B cell (primary cell): Measurements from ENCODE around the gene SHMT2. TPM values are rescaled to one million over a fixed set of nuclear protein-coding genes. Genes with fewer than 3 reads are reported as not detected.

Source experiments
- ATAC-seq: fragments of 200-7000 bp; cut with Tn5 transposase; one replicate; pipeline ENCODE4 v1.10.0; 2021; ENCODE audit warnings: low read depth, mild to moderate bottlenecking, moderate number of reproducible peaks, moderate library complexity
- CTCF ChIA-PET: fragments of 350-600 bp; sonication (Branson Sonifier 250); formaldehyde crosslinking; loops from one replicate; lab custom pipeline; 2021; ENCODE audit warnings: antibody characterized with exemption, inconsistent platforms; lab: Charles Lee
- POLR2A ChIA-PET: fragments of 350-600 bp; sonication (Branson Sonifier 250); formaldehyde crosslinking; loops from one replicate; lab custom pipeline; 2021; ENCODE audit warnings: antibody characterized with exemption; lab: Charles Lee
- DNase-seq: peaks from one replicate; pipeline ENCODE4 v3.0.0; 2013
- H2AFZ ChIP-seq: 2 replicates; pipeline ENCODE4 v1.6.1; 2012; ENCODE audit warnings: mild to moderate bottlenecking, low read depth, low read length; ENCODE audit not compliant: insufficient read depth, poor library complexity, severe bottlenecking
- H3K27ac ChIP-seq, 2 donors: 1 replicate in 1 of 2; 2 replicates in 1 of 2; pipeline ENCODE4 v1.5.1; 2012 to 2013; ENCODE audit warnings: low read length in 2 of 2, mild to moderate bottlenecking in 2 of 2, moderate library complexity in 1 of 2
- H3K27me3 ChIP-seq, 4 experiments: fragments of 200-600 bp in 1 of 4; sonication (generic) in 1 of 4; replicated peaks in 1 of 4; 1 replicate in 2 of 4; 2 replicates in 2 of 4; pipeline versions ENCODE4 v1.6.1 to v1.7.0; 2013 to 2016; ENCODE audit warnings: low read length in 3 of 4, mild to moderate bottlenecking in 2 of 4, mixed read lengths in 1 of 4, moderate library complexity in 1 of 4; ENCODE audit not compliant: insufficient read depth in 4 of 4, control insufficient read depth in 3 of 4; ENCODE audit errors: control extremely low read depth in 1 of 4
- H3K36me3 ChIP-seq, 2 experiments: replicated peaks in 1 of 2; 1 replicate in 1 of 2; 2 replicates in 1 of 2; pipeline versions ENCODE4 v1.6.1 to v1.7.1; 2013; ENCODE audit warnings: low read length in 1 of 2; ENCODE audit not compliant: insufficient read depth in 2 of 2, control insufficient read depth in 1 of 2; ENCODE audit errors: control extremely low read depth in 1 of 2, extremely low read depth in 1 of 2
- H3K4me1 ChIP-seq, 2 donors: fragments of 200-600 bp in 1 of 2; sonication (generic) in 1 of 2; 1 replicate in 1 of 2; 2 replicates in 1 of 2; pipeline versions ENCODE4 v1.5.1 to v1.6.1; 2013 to 2017; ENCODE audit warnings: low read length in 2 of 2; ENCODE audit not compliant: control insufficient read depth in 2 of 2, insufficient read depth in 2 of 2
- H3K4me2 ChIP-seq: replicated peaks from 2 replicates; pipeline ENCODE3; 2012; ENCODE audit warnings: mild to moderate bottlenecking, low read depth, low read length; ENCODE audit not compliant: poor library complexity, severe bottlenecking
- H3K4me3 ChIP-seq, 5 experiments: fragments of 200-600 bp in 1 of 5; sonication (generic) in 1 of 5; 1 replicate in 3 of 5; 2 replicates in 2 of 5; pipeline versions ENCODE4 v1.5.1 to v1.7.0; 2011 to 2016; ENCODE audit warnings: low read length in 4 of 5, mild to moderate bottlenecking in 4 of 5, low read depth in 2 of 5, control low read depth in 1 of 5, moderate library complexity in 1 of 5; ENCODE audit not compliant: insufficient read depth in 1 of 5; ENCODE audit errors: control extremely low read depth in 1 of 5, extremely low read depth in 1 of 5
- H3K79me2 ChIP-seq: fragments of 200-600 bp; sonication (generic); one replicate; pipeline ENCODE4 v1.6.0; 2016; ENCODE audit warnings: low read length; ENCODE audit not compliant: control insufficient read depth, insufficient read depth
- H3K9ac ChIP-seq: fragments of 200-600 bp; sonication (generic); 2 replicates; pipeline ENCODE4 v1.6.1; 2017; ENCODE audit warnings: mild to moderate bottlenecking, low read length, moderate library complexity
- H3K9me3 ChIP-seq, 3 donors: one replicate each; pipeline versions ENCODE4 v1.6.1 to v1.7.1; 2013; ENCODE audit warnings: low read length in 2 of 3; ENCODE audit not compliant: control insufficient read depth in 2 of 3, insufficient read depth in 1 of 3; ENCODE audit errors: control extremely low read depth in 1 of 3
- H4K20me1 ChIP-seq: 2 replicates; pipeline ENCODE4 v1.6.0; 2012; ENCODE audit warnings: mild to moderate bottlenecking, low read length; ENCODE audit not compliant: insufficient read depth, control insufficient read depth, poor library complexity, severe bottlenecking
- H3K27ac Mint-ChIP-seq: one replicate; pipeline ENCODE4 v1.8.0; 2021; ENCODE audit warnings: mixed read lengths
- H3K27me3 Mint-ChIP-seq: one replicate; pipeline ENCODE4 v1.8.0; 2021; ENCODE audit warnings: mixed read lengths
- H3K4me1 Mint-ChIP-seq: one replicate; pipeline ENCODE4 v1.8.0; 2021; ENCODE audit warnings: mixed read lengths
- H3K4me3 Mint-ChIP-seq: one replicate; pipeline ENCODE4 v1.8.0; 2021; ENCODE audit warnings: mixed read lengths
- H3K9me3 Mint-ChIP-seq: one replicate; pipeline ENCODE4 v1.8.0; 2022; ENCODE audit warnings: mixed read lengths; ENCODE audit not compliant: insufficient read depth
- EZH2 ChIP-seq: IDR thresholded peaks from 2 replicates; pipeline ENCODE4 v1.6.1; 2012; ENCODE audit warnings: borderline replicate concordance, low read depth, mild to moderate bottlenecking, moderate library complexity, low read length; ENCODE audit not compliant: insufficient read depth, poor library complexity, severe bottlenecking
- WGBS: methylation state at CpG from one replicate; pipeline ENCODE4 v1.1.5; 2013; ENCODE audit warnings: missing lambda C conversion rate; ENCODE audit not compliant: insufficient coverage; 5-methylcytosine and 5-hydroxymethylcytosine counted together
- intact Hi-C: fragments of 100-400 bp; cut with micrococcal nuclease; formaldehyde crosslinking; loops from one replicate; pipeline ENCODE4 v1.10.0; 2022
- polyA plus RNA-seq: library from polyadenylated mRNA; depleted of rRNA; stranded (reverse); fragments of >200 nt; gene quantifications from 2 replicates; pipeline ENCODE4 v1.2.3, GENCODE V29; 2012
- total RNA-seq, 2 donors: library from RNA; stranded (reverse); fragments of 120-200 nt in 1 of 2; gene quantifications; 1 replicate in 1 of 2; 2 replicates in 1 of 2; pipeline versions ENCODE4 v1.2.3 to v1.2.4, GENCODE V29; 2013 to 2022
- TF ChIP-seq, protein P1 (sequence below): fragments of 200-600 bp; IDR thresholded peaks from one replicate; pipeline ENCODE4 v1.8.0; 2022; ENCODE audit warnings: antibody characterized with exemption, mild to moderate bottlenecking

SHMT2 gene
- total and polyA plus RNA-seq, 2 donors (not counting 1 experiment from before 2014, with no cell fraction given): 166 to 236 TPM

DNA sequence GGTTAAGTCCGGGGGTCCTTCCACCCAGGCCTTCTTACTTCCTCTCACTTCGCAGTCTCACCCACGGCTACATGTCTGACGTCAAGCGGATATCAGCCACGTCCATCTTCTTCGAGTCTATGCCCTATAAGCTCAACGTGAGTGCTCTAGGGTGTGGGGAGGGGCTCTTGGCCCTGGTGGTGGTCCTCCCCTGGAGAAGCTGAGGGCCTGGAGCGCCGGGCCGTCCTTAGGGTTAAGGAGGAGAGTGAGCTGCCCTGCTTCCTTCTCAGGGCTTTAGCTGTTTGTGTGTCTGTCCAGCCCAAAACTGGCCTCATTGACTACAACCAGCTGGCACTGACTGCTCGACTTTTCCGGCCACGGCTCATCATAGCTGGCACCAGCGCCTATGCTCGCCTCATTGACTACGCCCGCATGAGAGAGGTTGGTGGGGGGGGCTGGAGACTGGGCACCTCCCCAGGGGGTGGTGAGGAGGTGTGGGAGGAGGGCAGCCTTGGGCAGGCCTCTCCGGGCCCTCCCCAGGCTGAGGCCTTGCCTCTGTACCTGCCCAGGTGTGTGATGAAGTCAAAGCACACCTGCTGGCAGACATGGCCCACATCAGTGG lies 2.7 kb downstream of the SHMT2 start:
- POLR2A ChIA-PET: interaction anchor here (11.2 kb wide), 1 partner anchor 7 kb away, joined by 89 read pairs; no protein-coding TSS in a partner anchor
- H3K4me3 ChIP-seq: no peak overlapping the region
- CTCF ChIA-PET: interaction anchor here (0.7 to 31.1 kb wide), 3 partner anchors 7 to 16 kb away, joined by 3 to 838 read pairs (median 360); partner anchors contain the start of gene NXPH4
- Mint-ChIP-seq H3K4me3 (peak overlapping the region; percentile 24), H3K27me3 (peaks cover 1% of the 10 kb centered on the region), H3K9me3 (no peaks in the 10 kb centered on the region), H3K4me1 (peaks cover 89% of the 10 kb centered on the region), H3K27ac (peak overlapping the region; percentile 97)
- peaks cover 15% of the 10 kb centered on the region for H4K20me1 ChIP-seq
- peaks cover 0 to 20% (median 3%) of the 10 kb centered on the region in 4 experiments for H3K27me3 ChIP-seq
- H3K9me3 ChIP-seq: peaks cover 0 to 6% (median 0%) of the 10 kb centered on the region in 3 donors
- no peak overlapping the region for H2AFZ ChIP-seq
- ATAC-seq: no peak
- peak overlapping the region in 1 of 2 donors; percentile 9 for H3K27ac ChIP-seq
- no peak for TF ChIP-seq EZH2
- TF ChIP-seq, protein P1, sequence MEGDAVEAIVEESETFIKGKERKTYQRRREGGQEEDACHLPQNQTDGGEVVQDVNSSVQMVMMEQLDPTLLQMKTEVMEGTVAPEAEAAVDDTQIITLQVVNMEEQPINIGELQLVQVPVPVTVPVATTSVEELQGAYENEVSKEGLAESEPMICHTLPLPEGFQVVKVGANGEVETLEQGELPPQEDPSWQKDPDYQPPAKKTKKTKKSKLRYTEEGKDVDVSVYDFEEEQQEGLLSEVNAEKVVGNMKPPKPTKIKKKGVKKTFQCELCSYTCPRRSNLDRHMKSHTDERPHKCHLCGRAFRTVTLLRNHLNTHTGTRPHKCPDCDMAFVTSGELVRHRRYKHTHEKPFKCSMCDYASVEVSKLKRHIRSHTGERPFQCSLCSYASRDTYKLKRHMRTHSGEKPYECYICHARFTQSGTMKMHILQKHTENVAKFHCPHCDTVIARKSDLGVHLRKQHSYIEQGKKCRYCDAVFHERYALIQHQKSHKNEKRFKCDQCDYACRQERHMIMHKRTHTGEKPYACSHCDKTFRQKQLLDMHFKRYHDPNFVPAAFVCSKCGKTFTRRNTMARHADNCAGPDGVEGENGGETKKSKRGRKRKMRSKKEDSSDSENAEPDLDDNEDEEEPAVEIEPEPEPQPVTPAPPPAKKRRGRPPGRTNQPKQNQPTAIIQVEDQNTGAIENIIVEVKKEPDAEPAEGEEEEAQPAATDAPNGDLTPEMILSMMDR: no peak
- WGBS: 93% methylated on average over 9 of the region's 19 CpGs
- peaks cover 42% of the 10 kb centered on the region for H3K79me2 ChIP-seq
- no peak overlapping the region for H3K9ac ChIP-seq
- peaks cover 63 to 78% of the 10 kb centered on the region in 2 donors for H3K4me1 ChIP-seq
- peaks cover 0 to 37% of the 10 kb centered on the region in 2 experiments for H3K36me3 ChIP-seq
- intact Hi-C loops: loop anchor here (10.0 kb wide), 1 partner anchor 477 kb away; the partner anchor contains the start of gene PRIM1
- H3K4me2 ChIP-seq: no peak overlapping the region
- DNase-seq: no peak
